Measurements from ENCODE around the gene UPK3BL1.
"Not testable (repeated sequence)": the region's sequence is repeated elsewhere in the genome, so short reads cannot be mapped to it uniquely, and the experiment has no call there.

GRCh38 chr7:102618122-102618521 is 24.5 kb downstream of the UPK3BL1 start:
- not testable (repeated sequence) for TF ChIP-seq CTCF, EZH2phosphoT487 (IDR thresholded peaks at IDR 0.05; ENCODE audit: low read length)
